HG02840 (cell line): ENCODE results near the gene EML1.
"Not testable (repeated sequence)": the region's sequence is repeated elsewhere in the genome, so short reads cannot be mapped to it uniquely, and the experiment has no call there.

Experiments used
- ATAC-seq: cut with Tn5 transposase; IDR thresholded peaks from one replicate; pipeline ENCODE4 v1.9.1; 2021; ENCODE audit warnings: mild to moderate bottlenecking, moderate library complexity, moderate number of reproducible peaks; ENCODE audit not compliant: unreplicated experiment, low FRiP score

The EML1 gene

GRCh38 chr14:99928963-99929362 lies 135.8 kb downstream of the EML1 start:
- ATAC-seq: no peak

GRCh38 chr14:99929601-99930000 lies 136.4 kb downstream of the EML1 start:
- no peak for ATAC-seq

- ATAC-seq: peak; percentile 74
These were observed 137.4 kb downstream of the EML1 start for GRCh38 chr14:99930420-99931274.

- ATAC-seq: no peak
These were observed 138.1 kb downstream of the EML1 start for GRCh38 chr14:99931308-99931707.

- ATAC-seq: no peak
These were observed 142.8 kb downstream of the EML1 start for GRCh38 chr14:99936056-99936455.

GRCh38 chr14:99936738-99937474 lies 143.7 kb downstream of the EML1 start:
- ATAC-seq: no peak

GRCh38 chr14:99937475-99938244 lies 144.4 kb downstream of the EML1 start:
- ATAC-seq: no peak

- ATAC-seq: no peak
These were observed 145.2 kb downstream of the EML1 start for GRCh38 chr14:99938376-99938775.

- no peak for ATAC-seq
These were observed 145.7 kb downstream of the EML1 start for GRCh38 chr14:99938896-99939295.

GRCh38 chr14:99939421-99939820 lies 146.2 kb downstream of the EML1 start:
- no peak for ATAC-seq

GRCh38 chr14:99940064-99940463 lies 146.9 kb downstream of the EML1 start:
- ATAC-seq: no peak

GRCh38 chr14:99941211-99941610 lies 148.0 kb downstream of the EML1 start:
- no peak for ATAC-seq

- no peak for ATAC-seq
These were observed 150.4 kb downstream of the EML1 start for GRCh38 chr14:99943620-99944019.

GRCh38 chr14:99944241-99944651 lies 151.0 kb downstream of the EML1 start:
- no peak for ATAC-seq

- no peak for ATAC-seq
These were observed 152.8 kb downstream of the EML1 start for GRCh38 chr14:99945732-99946651.

- no peak for ATAC-seq
These were observed 153.7 kb downstream of the EML1 start for GRCh38 chr14:99946652-99947489.

- no peak for ATAC-seq
These were observed 154.5 kb downstream of the EML1 start for GRCh38 chr14:99947695-99948094.

GRCh38 chr14:99949011-99949732 lies 156.0 kb downstream of the EML1 start:
- not testable (repeated sequence) for ATAC-seq
